Panc1 (cell line): ENCODE results near the gene DLGAP3. TPM values are rescaled to one million over a fixed set of nuclear protein-coding genes. Genes with fewer than 3 reads are reported as not detected.

Experiments used
- ATAC-seq: fragments of 200-7000 bp; cut with Tn5 transposase; 2 replicates; pipeline ENCODE4 v1.9.1; 2020; ENCODE audit warnings: mild to moderate bottlenecking, moderate library complexity
- BruUV-seq: library from RNA; stranded (reverse); fragments of 400-500 nt; replicated peaks from 2 replicates; lab custom pipeline; 2021; lab: Mats Ljungman, UMichigan
- CTCF ChIA-PET: fragments of 300-600 bp; sonication (Branson Sonifier 250); formaldehyde crosslinking; loops from one replicate; lab custom pipeline; 2022; ENCODE audit warnings: antibody characterized with exemption; lab: Charles Lee
- POLR2A ChIA-PET: fragments of 300-600 bp; sonication (Branson Sonifier 250); formaldehyde crosslinking; loops from one replicate; lab custom pipeline; 2022; ENCODE audit warnings: antibody characterized with exemption; lab: Charles Lee
- DNase-seq: peaks from one replicate; pipeline ENCODE4 v3.0.0-alpha.2; 2010; ENCODE audit warnings: low read depth, low spot score
- H3K27ac ChIP-seq: 2 replicates; pipeline ENCODE4 v1.5.1; 2011; ENCODE audit warnings: mild to moderate bottlenecking, low read length, inconsistent platforms
- H3K27me3 ChIP-seq: fragments of 200-500 bp; sonication (Bioruptor generic); 2 replicates; pipeline ENCODE4 v1.6.0; 2014; ENCODE audit warnings: low read length, inconsistent platforms; ENCODE audit not compliant: control insufficient read depth, insufficient read depth
- H3K36me3 ChIP-seq: fragments of 200-500 bp; sonication (Bioruptor generic); 2 replicates; pipeline ENCODE4 v1.5.1; 2014; ENCODE audit warnings: inconsistent platforms, mild to moderate bottlenecking, low read length, moderate library complexity; ENCODE audit not compliant: control insufficient read depth, insufficient read depth
- H3K4me1 ChIP-seq: 2 replicates; pipeline ENCODE4 v1.5.1; 2011; ENCODE audit warnings: inconsistent platforms, mild to moderate bottlenecking, low read length, moderate library complexity; ENCODE audit not compliant: control insufficient read depth, insufficient read depth
- H3K4me3 ChIP-seq, 2 experiments: 2 replicates each; pipeline ENCODE4 v1.5.1; 2011 to 2012; ENCODE audit warnings: low read depth in 2 of 2, low read length in 2 of 2, mild to moderate bottlenecking in 2 of 2, inconsistent platforms in 1 of 2, moderate library complexity in 1 of 2
- H3K9me3 ChIP-seq: fragments of 200-500 bp; sonication (Bioruptor generic); 2 replicates; pipeline ENCODE4 v1.5.1; 2014; ENCODE audit warnings: low read depth, mild to moderate bottlenecking, inconsistent platforms, low read length, moderate library complexity; ENCODE audit not compliant: control insufficient read depth, insufficient read depth
- CTCF ChIP-seq: fragments of 450-650 bp; IDR thresholded peaks from 2 replicates; pipeline ENCODE4 v1.5.1; 2017; ENCODE audit warnings: mild to moderate bottlenecking
- POLR2AphosphoS5 ChIP-seq: IDR thresholded peaks from 2 replicates; pipeline ENCODE4 v1.6.1; 2012; ENCODE audit warnings: mild to moderate bottlenecking, low read depth, low read length, moderate library complexity
- REST ChIP-seq, 2 experiments: IDR thresholded peaks; 2 replicates each; pipeline ENCODE4 v1.6.1; 2011 to 2012; ENCODE audit warnings: low read depth in 2 of 2, control low read depth in 1 of 2, low read length in 1 of 2, mild to moderate bottlenecking in 1 of 2, moderate library complexity in 1 of 2; ENCODE audit not compliant: insufficient read depth in 1 of 2
- SIN3A ChIP-seq: IDR thresholded peaks from 2 replicates; pipeline ENCODE4 v1.6.1; 2012; ENCODE audit warnings: low read depth, mild to moderate bottlenecking, low read length, moderate library complexity, borderline replicate concordance; ENCODE audit not compliant: insufficient read depth
- TCF7L2 ChIP-seq: IDR thresholded peaks from 2 replicates; pipeline ENCODE4 v1.6.1; 2011; ENCODE audit warnings: mild to moderate bottlenecking, low read depth, low read length, inconsistent platforms
- in situ Hi-C: cut with HindIII; loops from 2 replicates; pipeline ENCODE4 v1.10.0; 2016; ENCODE audit warnings: low sequenced_read_pairs, low pct_unique_long_range_greater_than_20kb
- intact Hi-C: fragments of 100-400 bp; cut with micrococcal nuclease; formaldehyde crosslinking; loops from one replicate; pipeline ENCODE4 v1.10.0; 2022; ENCODE audit not compliant: unreplicated experiment
- total RNA-seq: library from RNA; stranded (reverse); gene quantifications from one replicate; pipeline ENCODE4 v1.2.1, GENCODE V29; 2021; ENCODE audit not compliant: unreplicated experiment

DLGAP3 gene
- total RNA-seq, 1 experiment from 2014 or later = 0.87 TPM

GRCh38 chr1:34859446-34860200 lies 69.8 kb downstream of the DLGAP3 start, which contains the start of gene SMIM12:
TSS of gene SMIM12 (minus strand) at chr1:34859749. CDS start at chr1:34855977, 3,772 bp downstream.
- Histone ChIP-seq H3K36me3 (peaks cover 4% of the 10 kb centered on the region), H3K4me3 (peak within 1 kb of the TSS; percentile 86 to 100), H3K4me1 (0 out of 2 replicates have a peak, but pooled peaks cover 4% of the 10 kb centered on the region), H3K27me3 (no peaks in the 10 kb centered on the region), H3K27ac (peak within 1 kb of the TSS; percentile 88), H3K9me3 (no peaks in the 10 kb centered on the region)
- BruUV-seq = no TSS peak
- POLR2A ChIA-PET = no interaction called here
- CTCF ChIA-PET = interaction anchor here (1.1 kb wide), 1 partner anchor 25 kb away, joined by 4 read pairs; no protein-coding TSS in a partner anchor
- in situ Hi-C loops = no loop called here
- ATAC-seq (peak; percentile 100), DNase-seq (peak; percentile 84)
- TF ChIP-seq TCF7L2 (no peak), SIN3A (peak; percentile 89; the same call in 1 of the 2 replicates), CTCF (peak; percentile 95), REST (IDR thresholded peaks at IDR 0.05; ENCODE audit: insufficient read depth in 1 of 2, low read depth in 2 of 2, low read length in 1 of 2) (0 out of 4 replicates have a peak, but pooled peaks have one; percentile 1 to 49), POLR2AphosphoS5 (peak; percentile 97)
- intact Hi-C loops = no loop called here

GRCh38 chr1:34858901-34859445 lies 70.5 kb downstream of the DLGAP3 start:
- Histone ChIP-seq H3K36me3 (peaks cover 5% of the 10 kb centered on the region), H3K27ac (peak overlapping the region; percentile 88), H3K4me3 (peak overlapping the region; percentile 86 to 100), H3K4me1 (0 out of 2 replicates have a peak, but pooled peaks cover 4% of the 10 kb centered on the region), H3K9me3 (no peaks in the 10 kb centered on the region), H3K27me3 (no peaks in the 10 kb centered on the region)
- DNase-seq (no peak), ATAC-seq (no peak; the same call in none of the 2 replicates)
- no TSS peak for BruUV-seq
- ChIA-PET CTCF (no interaction called here), POLR2A (no interaction called here)
- in situ Hi-C loops = no loop called here
- TF ChIP-seq REST (IDR thresholded peaks at IDR 0.05; ENCODE audit: insufficient read depth in 1 of 2, low read depth in 2 of 2, low read length in 1 of 2) (0 out of 4 replicates have a peak, but pooled peaks of 1 of the 2 experiments have one; percentile 4), POLR2AphosphoS5 (no peak), SIN3A (no peak)
- intact Hi-C loops = no loop called here
